Mammary epithelial cell (primary cell): ENCODE results near the gene C14orf93.

Source experiments
- EZH2 ChIP-seq: IDR thresholded peaks from 2 replicates; pipeline ENCODE4 v1.6.1; 2012; ENCODE audit warnings: low read length, inconsistent platforms, borderline replicate concordance
- TF ChIP-seq, protein P1 (sequence below), 2 donors: IDR thresholded peaks in 1 of 2; conservative IDR thresholded peaks in 1 of 2; 2 replicates each; pipeline ENCODE4 v1.5.1; 2011 to 2012; ENCODE audit warnings: inconsistent platforms in 2 of 2, low read length in 2 of 2, mild to moderate bottlenecking in 2 of 2, control low read depth in 1 of 2, low read depth in 1 of 2; ENCODE audit not compliant: insufficient read depth in 1 of 2; ENCODE audit errors: extremely low read depth in 1 of 2

- TF ChIP-seq EZH2: no peak
- TF ChIP-seq, protein P1, sequence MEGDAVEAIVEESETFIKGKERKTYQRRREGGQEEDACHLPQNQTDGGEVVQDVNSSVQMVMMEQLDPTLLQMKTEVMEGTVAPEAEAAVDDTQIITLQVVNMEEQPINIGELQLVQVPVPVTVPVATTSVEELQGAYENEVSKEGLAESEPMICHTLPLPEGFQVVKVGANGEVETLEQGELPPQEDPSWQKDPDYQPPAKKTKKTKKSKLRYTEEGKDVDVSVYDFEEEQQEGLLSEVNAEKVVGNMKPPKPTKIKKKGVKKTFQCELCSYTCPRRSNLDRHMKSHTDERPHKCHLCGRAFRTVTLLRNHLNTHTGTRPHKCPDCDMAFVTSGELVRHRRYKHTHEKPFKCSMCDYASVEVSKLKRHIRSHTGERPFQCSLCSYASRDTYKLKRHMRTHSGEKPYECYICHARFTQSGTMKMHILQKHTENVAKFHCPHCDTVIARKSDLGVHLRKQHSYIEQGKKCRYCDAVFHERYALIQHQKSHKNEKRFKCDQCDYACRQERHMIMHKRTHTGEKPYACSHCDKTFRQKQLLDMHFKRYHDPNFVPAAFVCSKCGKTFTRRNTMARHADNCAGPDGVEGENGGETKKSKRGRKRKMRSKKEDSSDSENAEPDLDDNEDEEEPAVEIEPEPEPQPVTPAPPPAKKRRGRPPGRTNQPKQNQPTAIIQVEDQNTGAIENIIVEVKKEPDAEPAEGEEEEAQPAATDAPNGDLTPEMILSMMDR (conservative IDR thresholded peaks at IDR 0.05 in 1 of 2, IDR thresholded peaks at IDR 0.05 in 1 of 2; ENCODE audit: extremely low read depth in 1 of 2, insufficient read depth in 1 of 2, low read depth in 1 of 2, low read length in 2 of 2): no peak
Measured at GRCh38 chr14:23047034-23047634, 37.2 kb upstream of the C14orf93 start.
